ENCODE data around the gene AVEN. TPM values are rescaled to one million over a fixed set of nuclear protein-coding genes. Genes with fewer than 3 reads are reported as not detected.

Gene AVEN
- total and polyA plus RNA-seq, 11 donors = 16.3 to 37.1 (median 21.0) TPM

DNA sequence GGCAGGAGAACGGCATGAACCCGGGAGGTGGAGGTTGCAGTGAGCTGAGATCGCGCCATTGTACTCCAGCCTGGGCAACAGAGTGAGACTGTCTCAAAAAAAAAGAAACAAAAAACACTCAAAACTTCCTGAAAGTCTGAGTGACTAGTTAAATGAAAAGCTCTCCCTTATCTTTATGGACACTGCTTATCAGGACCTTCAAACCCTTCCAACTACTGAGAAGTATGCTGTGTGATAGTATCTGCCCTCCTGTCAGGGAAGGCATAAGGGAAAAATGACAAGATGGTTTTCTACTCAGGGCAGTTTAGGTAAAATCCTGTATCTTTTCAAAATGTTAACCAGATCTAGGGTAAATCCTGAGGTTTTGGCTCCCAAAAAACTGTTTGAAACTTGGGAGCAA is 40.9 kb upstream of the AVEN start:
- DNase-seq = no peak

DNA sequence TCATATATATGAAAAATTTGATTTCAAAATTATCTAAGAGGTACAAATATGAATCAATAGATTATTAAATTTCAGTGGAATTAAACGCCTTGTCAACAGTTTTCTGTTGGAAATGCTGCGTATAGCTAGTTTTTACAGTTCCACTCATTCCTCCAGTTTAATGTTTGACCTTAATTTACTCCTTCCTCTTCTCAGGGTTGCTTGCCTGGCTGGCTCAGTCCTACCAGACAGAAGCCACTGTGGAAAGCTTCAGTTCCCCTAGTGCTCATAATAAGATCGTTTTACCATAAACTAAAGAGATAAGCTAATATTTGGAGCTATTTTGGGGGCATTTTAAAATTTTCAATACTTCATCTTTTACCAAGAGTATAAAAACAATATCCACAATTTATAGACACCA is 39.9 kb upstream of the AVEN start:
- 86 to 90% (median 88%) methylated on average over 3 of the region's 3 CpGs for WGBS, 4 donors
- Histone ChIP-seq H3K4me1 (no peaks in the 10 kb centered on the region), H3K36me3 (peaks cover 0 to 22% (median 10%) of the 10 kb centered on the region in 9 donors), H3K4me3 (no peak overlapping the region), H3K9me3 (no peaks in the 10 kb centered on the region), H3K27ac (no peak overlapping the region), H3K27me3 (no peaks in the 10 kb centered on the region)
- ATAC-seq (no peak), DNase-seq (no peak)
- intact Hi-C loops (cut with DNase I) = no loop called here
- TF ChIP-seq, protein P1, sequence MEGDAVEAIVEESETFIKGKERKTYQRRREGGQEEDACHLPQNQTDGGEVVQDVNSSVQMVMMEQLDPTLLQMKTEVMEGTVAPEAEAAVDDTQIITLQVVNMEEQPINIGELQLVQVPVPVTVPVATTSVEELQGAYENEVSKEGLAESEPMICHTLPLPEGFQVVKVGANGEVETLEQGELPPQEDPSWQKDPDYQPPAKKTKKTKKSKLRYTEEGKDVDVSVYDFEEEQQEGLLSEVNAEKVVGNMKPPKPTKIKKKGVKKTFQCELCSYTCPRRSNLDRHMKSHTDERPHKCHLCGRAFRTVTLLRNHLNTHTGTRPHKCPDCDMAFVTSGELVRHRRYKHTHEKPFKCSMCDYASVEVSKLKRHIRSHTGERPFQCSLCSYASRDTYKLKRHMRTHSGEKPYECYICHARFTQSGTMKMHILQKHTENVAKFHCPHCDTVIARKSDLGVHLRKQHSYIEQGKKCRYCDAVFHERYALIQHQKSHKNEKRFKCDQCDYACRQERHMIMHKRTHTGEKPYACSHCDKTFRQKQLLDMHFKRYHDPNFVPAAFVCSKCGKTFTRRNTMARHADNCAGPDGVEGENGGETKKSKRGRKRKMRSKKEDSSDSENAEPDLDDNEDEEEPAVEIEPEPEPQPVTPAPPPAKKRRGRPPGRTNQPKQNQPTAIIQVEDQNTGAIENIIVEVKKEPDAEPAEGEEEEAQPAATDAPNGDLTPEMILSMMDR (IDR thresholded peaks at IDR 0.05) = no peak
- TF ChIP-seq POLR2A (IDR thresholded peaks at IDR 0.05) = no peak

More for the DNA sequence above, 40.9 kb upstream of the AVEN start:
- no peak for ATAC-seq
- H3K4me3 ChIP-seq = no peak overlapping the region
- no peaks in the 10 kb centered on the region for H3K9me3 ChIP-seq
- H3K27ac ChIP-seq = no peak overlapping the region
- intact Hi-C loops (cut with DNase I) = no loop called here
- H3K27me3 ChIP-seq = no peaks in the 10 kb centered on the region
- TF ChIP-seq, protein P1 (IDR thresholded peaks at IDR 0.05) = no peak
- TF ChIP-seq POLR2A (IDR thresholded peaks at IDR 0.05) = no peak
- H3K36me3 ChIP-seq = peaks cover 0 to 30% (median 20%) of the 10 kb centered on the region in 9 donors
- H3K4me1 ChIP-seq = no peaks in the 10 kb centered on the region
- 88 to 97% (median 91%) methylated on average over 4 of the region's 4 CpGs for WGBS, 4 donors

DNA sequence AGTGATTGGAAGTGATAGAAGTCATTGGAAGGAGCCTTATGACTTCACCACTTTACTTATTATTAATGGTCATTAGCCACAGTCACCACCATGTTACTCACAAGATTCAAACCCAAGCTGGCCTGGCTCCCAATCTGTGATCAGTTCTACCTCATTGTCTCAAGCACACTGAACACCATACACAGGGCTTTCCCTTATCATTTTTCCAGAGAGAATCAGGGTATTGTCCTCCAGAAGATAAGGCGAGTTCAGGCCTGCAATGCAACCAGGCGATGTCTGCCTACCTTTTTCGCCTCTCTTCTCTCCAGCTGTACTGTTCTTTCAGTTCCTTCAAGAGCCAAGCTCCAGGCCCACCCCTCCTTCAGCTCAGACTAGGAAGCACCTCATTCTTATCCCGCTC is 37.8 kb upstream of the AVEN start:
- WGBS, 4 donors = 93 to 97% (median 95%) methylated on average over 4 of the region's 4 CpGs
- H3K27me3 ChIP-seq = no peaks in the 10 kb centered on the region
- H3K4me1 ChIP-seq = no peaks in the 10 kb centered on the region
- H3K36me3 ChIP-seq = peaks cover 0 to 4% (median 0%) of the 10 kb centered on the region in 9 donors
- ATAC-seq (no peak), DNase-seq (no peak)
- H3K9me3 ChIP-seq = no peaks in the 10 kb centered on the region
- H3K27ac ChIP-seq = no peak overlapping the region
- no peak overlapping the region for H3K4me3 ChIP-seq
- no peak for TF ChIP-seq POLR2A (IDR thresholded peaks at IDR 0.05)
- TF ChIP-seq, protein P1 (IDR thresholded peaks at IDR 0.05) = no peak
- intact Hi-C loops (cut with DNase I) = no loop called here

DNA sequence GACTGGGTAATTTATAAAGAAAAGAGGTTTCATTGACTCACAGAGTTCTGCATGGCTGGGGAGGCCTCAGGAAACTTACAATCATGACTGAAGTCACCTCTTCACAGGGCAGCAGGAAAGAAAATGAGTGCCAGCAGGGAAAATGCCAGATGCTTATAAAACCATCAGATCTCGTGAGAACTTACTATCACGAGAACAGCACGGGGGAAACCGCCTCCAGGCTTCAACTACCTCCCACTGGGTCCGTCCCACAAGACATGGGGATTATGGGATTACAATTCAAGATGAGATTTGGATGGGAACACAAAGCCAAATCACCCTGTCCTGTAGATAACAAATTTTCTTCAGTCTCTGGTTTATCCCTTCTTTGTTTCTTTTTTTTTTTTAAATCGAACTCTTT is 31.0 kb upstream of the AVEN start:
- no peak for TF ChIP-seq POLR2A (IDR thresholded peaks at IDR 0.05)
- TF ChIP-seq, protein P1 (IDR thresholded peaks at IDR 0.05) = no peak
- Histone ChIP-seq H3K4me3 (no peak overlapping the region), H3K27me3 (no peaks in the 10 kb centered on the region), H3K4me1 (no peaks in the 10 kb centered on the region), H3K27ac (no peak overlapping the region), H3K36me3 (no peaks in the 10 kb centered on the region), H3K9me3 (no peaks in the 10 kb centered on the region)
- WGBS, 4 donors = 72 to 76% (median 74%) methylated on average over 6 of the region's 6 CpGs
- ATAC-seq (no peak), DNase-seq (no peak)
- intact Hi-C loops (cut with DNase I) = no loop called here

All from heart left ventricle (tissue), 16 donors.